Brain microvascular endothelial cell (primary cell): ENCODE data around the gene ZNF880.

Experiments used
- DNase-seq: peaks from one replicate; pipeline ENCODE4 v3.0.0-alpha.2; 2020
- H3K27ac ChIP-seq: fragments of 250-450 bp; sonication (Bioruptor Pico); 2 replicates; pipeline ENCODE4 v1.5.1; 2020; ENCODE audit warnings: mild to moderate bottlenecking, moderate library complexity
- H3K27me3 ChIP-seq: fragments of 250-450 bp; sonication (Bioruptor Pico); replicated peaks from 2 replicates; pipeline ENCODE4 v1.5.1; 2020; ENCODE audit warnings: mild to moderate bottlenecking
- H3K36me3 ChIP-seq: fragments of 250-450 bp; sonication (Bioruptor Pico); replicated peaks from 2 replicates; pipeline ENCODE4 v1.5.1; 2020; ENCODE audit warnings: mild to moderate bottlenecking
- H3K4me3 ChIP-seq: 2 replicates; pipeline ENCODE4 v1.5.1; 2011; ENCODE audit warnings: low read depth, mild to moderate bottlenecking, control low read depth, low read length, moderate library complexity
- CTCF ChIP-seq: IDR thresholded peaks from 2 replicates; pipeline ENCODE4 v1.5.1; 2011; ENCODE audit warnings: low read depth, mild to moderate bottlenecking, moderate library complexity, low read length, control low read depth, inconsistent platforms; ENCODE audit errors: missing control alignments
- in situ Hi-C: cut with HindIII; loops from 2 replicates; pipeline ENCODE4 v1.10.0; 2017; ENCODE audit warnings: low sequenced_read_pairs, low pct_ligation_motif_present

The ZNF880 gene

GRCh38 chr19:52428937-52429336, 59.2 kb downstream of the ZNF880 start, which contains the start of gene ZNF534:
Gene ZNF534, plus strand, starts transcription at chr19:52429148. Its CDS starts 2,327 bp downstream, at chr19:52431475.
- DNase-seq, result no peak
- Histone ChIP-seq H3K4me3 (no peak within 1 kb of the TSS), H3K36me3 (no peaks in the 10 kb centered on the region), H3K27ac (no peak within 1 kb of the TSS), H3K27me3 (no peaks in the 10 kb centered on the region)
- TF ChIP-seq CTCF, result no peak
- in situ Hi-C loops, result no loop called here
